Measurements from ENCODE around the gene UAP1L1.

GRCh38 chr9:137030538-137031527, 46.5 kb upstream of the UAP1L1 start:
- no peak for TF ChIP-seq CTCF (tag by site-specific recombination; IDR thresholded peaks at IDR 0.05)
- TF ChIP-seq PRDM10 (tag by site-specific recombination; IDR thresholded peaks at IDR 0.05): no peak
- TF ChIP-seq GFI1B (tag by site-specific recombination; IDR thresholded peaks at IDR 0.05): no peak
- no peak for TF ChIP-seq ZNF529 (tag by site-specific recombination; IDR thresholded peaks at IDR 0.05; ENCODE audit: insufficient replicate concordance)
- TF ChIP-seq KLF10 (tag by site-specific recombination; IDR thresholded peaks at IDR 0.05): no peak
- TF ChIP-seq, protein P1, sequence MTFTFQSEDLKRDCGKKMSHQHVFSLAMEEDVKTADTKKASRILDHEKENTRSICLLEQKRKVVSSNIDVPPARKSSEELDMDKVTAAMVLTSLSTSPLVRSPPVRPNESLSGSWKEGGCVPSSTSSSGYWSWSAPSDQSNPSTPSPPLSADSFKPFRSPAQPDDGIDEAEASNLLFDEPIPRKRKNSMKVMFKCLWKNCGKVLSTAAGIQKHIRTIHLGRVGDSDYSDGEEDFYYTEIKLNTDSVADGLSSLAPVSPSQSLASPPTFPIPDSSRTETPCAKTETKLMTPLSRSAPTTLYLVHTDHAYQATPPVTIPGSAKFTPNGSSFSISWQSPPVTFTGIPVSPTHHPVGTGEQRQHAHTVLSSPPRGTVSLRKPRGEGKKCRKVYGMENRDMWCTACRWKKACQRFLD (tag by site-specific recombination; IDR thresholded peaks at IDR 0.05): no peak
- no peak for TF ChIP-seq HOXA7 (CRISPR knock-in tag; IDR thresholded peaks at IDR 0.05; ENCODE audit: borderline replicate concordance)
- TF ChIP-seq ZNF398 (tag by site-specific recombination; IDR thresholded peaks at IDR 0.05): no peak
- TF ChIP-seq ZSCAN4 (tag by site-specific recombination; IDR thresholded peaks at IDR 0.05): no peak
- no peak for TF ChIP-seq ZBTB49 (tag by site-specific recombination; IDR thresholded peaks at IDR 0.05; ENCODE audit: low read depth)
- no peak for TF ChIP-seq ZNF138 (tag by site-specific recombination; IDR thresholded peaks at IDR 0.05; ENCODE audit: borderline replicate concordance)
- TF ChIP-seq, protein P2, sequence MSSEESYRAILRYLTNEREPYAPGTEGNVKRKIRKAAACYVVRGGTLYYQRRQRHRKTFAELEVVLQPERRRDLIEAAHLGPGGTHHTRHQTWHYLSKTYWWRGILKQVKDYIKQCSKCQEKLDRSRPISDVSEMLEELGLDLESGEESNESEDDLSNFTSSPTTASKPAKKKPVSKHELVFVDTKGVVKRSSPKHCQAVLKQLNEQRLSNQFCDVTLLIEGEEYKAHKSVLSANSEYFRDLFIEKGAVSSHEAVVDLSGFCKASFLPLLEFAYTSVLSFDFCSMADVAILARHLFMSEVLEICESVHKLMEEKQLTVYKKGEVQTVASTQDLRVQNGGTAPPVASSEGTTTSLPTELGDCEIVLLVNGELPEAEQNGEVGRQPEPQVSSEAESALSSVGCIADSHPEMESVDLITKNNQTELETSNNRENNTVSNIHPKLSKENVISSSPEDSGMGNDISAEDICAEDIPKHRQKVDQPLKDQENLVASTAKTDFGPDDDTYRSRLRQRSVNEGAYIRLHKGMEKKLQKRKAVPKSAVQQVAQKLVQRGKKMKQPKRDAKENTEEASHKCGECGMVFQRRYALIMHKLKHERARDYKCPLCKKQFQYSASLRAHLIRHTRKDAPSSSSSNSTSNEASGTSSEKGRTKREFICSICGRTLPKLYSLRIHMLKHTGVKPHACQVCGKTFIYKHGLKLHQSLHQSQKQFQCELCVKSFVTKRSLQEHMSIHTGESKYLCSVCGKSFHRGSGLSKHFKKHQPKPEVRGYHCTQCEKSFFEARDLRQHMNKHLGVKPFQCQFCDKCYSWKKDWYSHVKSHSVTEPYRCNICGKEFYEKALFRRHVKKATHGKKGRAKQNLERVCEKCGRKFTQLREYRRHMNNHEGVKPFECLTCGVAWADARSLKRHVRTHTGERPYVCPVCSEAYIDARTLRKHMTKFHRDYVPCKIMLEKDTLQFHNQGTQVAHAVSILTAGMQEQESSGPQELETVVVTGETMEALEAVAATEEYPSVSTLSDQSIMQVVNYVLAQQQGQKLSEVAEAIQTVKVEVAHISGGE (tag by site-specific recombination; conservative IDR thresholded peaks at IDR 0.05; ENCODE audit: low read depth): no peak
